Activated CD4-positive, alpha-beta T cell treated with anti-CD3 and anti-CD28 coated beads for 36 hours (primary cell): ENCODE results near the gene ISCU. TPM values are rescaled to one million over a fixed set of nuclear protein-coding genes. Genes with fewer than 3 reads are reported as not detected.

Experiments
- ATAC-seq: fragments of 200-7000 bp; cut with Tn5 transposase; one replicate; pipeline ENCODE4 v1.10.0; 2021; ENCODE audit warnings: mild to moderate bottlenecking, moderate library complexity
- CTCF ChIA-PET: fragments of 350-600 bp; sonication (Branson Sonifier 250); formaldehyde crosslinking; loops from one replicate; lab custom pipeline; 2021; ENCODE audit warnings: antibody characterized with exemption; lab: Charles Lee
- POLR2A ChIA-PET: fragments of 350-600 bp; sonication (Branson Sonifier 250); formaldehyde crosslinking; loops from one replicate; lab custom pipeline; 2021; ENCODE audit warnings: antibody characterized with exemption, inconsistent platforms; lab: Charles Lee
- DNase-seq: peaks from one replicate; pipeline ENCODE4 v3.0.0-alpha.2; 2020
- H3K27ac Mint-ChIP-seq: one replicate; pipeline ENCODE4 v1.8.0; 2021; ENCODE audit warnings: mixed read lengths
- H3K27me3 Mint-ChIP-seq: one replicate; pipeline ENCODE4 v1.8.0; 2021; ENCODE audit warnings: mixed read lengths
- H3K36me3 Mint-ChIP-seq: one replicate; pipeline ENCODE4 v1.8.0; 2021; ENCODE audit warnings: low read depth, mixed read lengths
- H3K4me1 Mint-ChIP-seq: one replicate; pipeline ENCODE4 v1.8.0; 2021; ENCODE audit warnings: mixed read lengths
- H3K4me3 Mint-ChIP-seq: one replicate; pipeline ENCODE4 v1.8.0; 2021; ENCODE audit warnings: mild to moderate bottlenecking, moderate library complexity, mixed read lengths
- H3K9me3 Mint-ChIP-seq: one replicate; pipeline ENCODE4 v1.8.0; 2021; ENCODE audit warnings: low read depth, mixed read lengths
- intact Hi-C, 2 experiments: fragments of 100-400 bp; cut with DNase I in 1 of 2; cut with micrococcal nuclease in 1 of 2; formaldehyde crosslinking; loops; one replicate each; pipeline versions ENCODE4 v1.14.2 to v1.15.1; 2022 to 2024; cut with DNase I, micrococcal nuclease
- total RNA-seq, 2 experiments: library from RNA; stranded (reverse); gene quantifications; one replicate each; pipeline ENCODE4 v1.2.3, GENCODE V29; 2021

Gene ISCU
- total RNA-seq, 2 experiments from 2014 or later, result 67.3 to 83.8 TPM

DNA sequence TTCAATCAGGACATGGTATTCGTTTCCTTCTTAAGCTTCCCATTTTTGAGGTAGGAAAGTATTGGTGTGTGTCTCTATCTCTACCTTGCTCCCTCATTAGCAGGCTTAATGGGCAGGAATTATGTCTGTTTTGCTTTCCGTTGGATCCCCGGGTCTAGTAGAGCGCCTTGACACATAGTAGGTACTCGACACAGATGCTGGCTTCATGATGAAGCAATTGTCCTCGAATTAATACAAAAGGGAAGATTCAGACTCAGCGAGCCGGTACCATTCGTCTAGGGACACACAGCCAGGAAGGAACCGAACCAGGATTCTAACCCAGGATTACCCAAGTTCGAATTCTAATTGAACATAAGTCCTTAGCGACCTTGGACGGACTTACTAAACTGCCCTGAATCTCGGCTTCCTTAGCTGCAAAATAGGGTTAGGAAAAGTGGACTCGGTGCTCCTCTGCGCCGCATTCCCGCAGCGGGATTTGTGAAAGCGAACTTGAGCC is 496 bp upstream of the ISCU start:
- H3K27ac Mint-ChIP-seq, result peak overlapping the region; percentile 100
- peaks cover 44% of the 10 kb centered on the region for H3K36me3 Mint-ChIP-seq
- H3K27me3 Mint-ChIP-seq, result no peaks in the 10 kb centered on the region
- ChIA-PET CTCF (interaction anchor here (0.6 to 12.8 kb wide), 10 partner anchors 9 to 915 kb away, joined by 3 to 270 read pairs (median 5); partner anchors contain the start of genes KCTD10, SELPLG and UBE3B), POLR2A (interaction anchor here (0.6 to 1.7 kb wide), 8 partner anchors 11 to 803 kb away, joined by 3 to 7 read pairs (median 4); no protein-coding TSS in a partner anchor)
- ATAC-seq (no peak), DNase-seq (no peak)
- peak overlapping the region; percentile 100 for H3K4me3 Mint-ChIP-seq
- peaks cover 48% of the 10 kb centered on the region for H3K4me1 Mint-ChIP-seq
- intact Hi-C loops, result loop anchor here (1.0 to 10.0 kb wide), 23 partner anchors 47 to 1470 kb away; partner anchors contain the start of genes CORO1C (in 2 of the 2), FICD (in 2 of the 2), MMAB (in 2 of the 2) and MVK (in 2 of the 2)
- no peaks in the 10 kb centered on the region for H3K9me3 Mint-ChIP-seq

DNA sequence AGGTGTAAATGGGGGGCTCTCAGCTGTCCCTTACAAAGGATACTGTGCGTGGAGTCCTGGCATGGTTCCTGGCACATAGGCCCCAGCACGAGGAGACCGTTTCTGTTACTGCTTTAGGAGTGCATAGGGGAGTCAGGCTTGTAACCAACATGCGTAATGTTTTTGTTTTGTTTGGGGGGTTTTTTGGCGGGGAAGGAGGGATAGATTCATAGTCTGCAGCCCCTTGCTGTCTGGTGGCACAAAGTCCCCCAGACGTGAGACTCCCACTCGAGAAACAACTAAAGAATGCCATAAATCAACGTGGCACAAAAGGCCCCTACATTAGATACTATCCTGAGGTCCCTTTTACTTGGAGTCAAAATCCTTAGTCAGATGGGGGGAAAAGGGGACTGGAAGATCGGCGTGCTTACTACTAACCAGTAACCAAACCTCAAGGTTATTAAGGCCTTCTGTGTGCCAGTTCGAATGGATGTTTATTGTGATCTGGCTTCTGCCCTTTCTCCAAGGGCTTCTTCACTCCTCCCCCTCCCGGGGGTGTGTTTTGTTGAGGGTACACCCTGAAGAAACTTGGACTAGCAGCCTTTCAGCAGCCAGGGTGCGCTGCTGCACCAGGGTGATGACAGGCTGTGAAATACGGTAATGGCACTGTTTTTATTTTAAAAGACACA is 874 bp downstream of the ISCU start:
- peak overlapping the region; percentile 93 for H3K27ac Mint-ChIP-seq
- DNase-seq, result peak; percentile 93
- CTCF ChIA-PET, result interaction anchor here (0.7 to 12.8 kb wide), 10 partner anchors 56 to 538 kb away, joined by 3 to 270 read pairs (median 4); no protein-coding TSS in a partner anchor
- peaks cover 50% of the 10 kb centered on the region for H3K4me1 Mint-ChIP-seq
- POLR2A ChIA-PET, result interaction anchor here (0.5 to 1.7 kb wide), 4 partner anchors 54 to 126 kb away, joined by 3 to 7 read pairs (median 7); no protein-coding TSS in a partner anchor
- no peaks in the 10 kb centered on the region for H3K9me3 Mint-ChIP-seq
- H3K4me3 Mint-ChIP-seq, result peak overlapping the region; percentile 100
- peak; percentile 60 for ATAC-seq
- H3K27me3 Mint-ChIP-seq, result no peaks in the 10 kb centered on the region
- intact Hi-C loops, result loop anchor here (1.0 to 10.0 kb wide), 19 partner anchors 10 to 1471 kb away; partner anchors contain the start of genes ALKBH2 (in 2 of the 2), CORO1C (in 1 of the 2), CRY1 (in 1 of the 2) and MMAB (in 1 of the 2)
- H3K36me3 Mint-ChIP-seq, result peaks cover 49% of the 10 kb centered on the region

DNA sequence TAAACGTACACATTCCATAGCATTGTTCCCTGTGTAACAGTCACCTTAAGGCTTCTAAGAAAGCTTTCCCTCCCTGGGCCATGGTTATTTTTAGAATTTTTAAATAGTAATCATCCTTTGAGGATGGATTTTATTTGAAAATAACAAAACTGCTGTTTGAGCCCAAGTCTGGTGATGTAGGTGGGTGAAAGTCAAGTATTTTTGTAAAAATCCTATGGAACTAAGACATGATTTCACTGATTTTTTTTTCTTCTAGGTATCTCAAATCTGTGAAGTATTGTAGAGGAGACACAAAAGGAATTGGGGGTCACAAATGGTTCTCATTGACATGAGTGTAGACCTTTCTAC is 1.4 kb downstream of the ISCU start:
- intact Hi-C loops, result loop anchor here (1.0 to 10.0 kb wide), 19 partner anchors 10 to 1471 kb away; partner anchors contain the start of genes ALKBH2 (in 2 of the 2), CORO1C (in 1 of the 2), CRY1 (in 1 of the 2) and MMAB (in 1 of the 2)

DNA sequence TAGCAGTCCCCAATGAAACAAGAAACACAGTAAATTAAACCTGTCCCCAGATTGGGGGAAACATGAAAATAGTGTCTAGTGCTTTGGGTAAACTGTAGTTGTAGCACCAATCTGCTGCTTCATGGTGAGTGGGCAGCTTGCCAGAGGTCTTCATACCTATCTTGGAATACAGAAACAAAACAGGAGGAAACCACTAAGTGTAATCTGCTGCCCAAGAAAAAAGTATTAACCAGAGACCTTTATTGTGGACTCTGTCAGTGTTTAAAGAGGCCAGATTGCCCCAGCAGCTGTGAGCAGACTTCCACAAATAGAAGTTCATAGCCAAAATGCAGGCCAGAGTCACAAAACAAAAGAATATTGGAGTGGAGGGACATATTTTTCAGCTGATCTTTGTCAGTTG is 2.3 kb downstream of the ISCU start:
- ATAC-seq (no peak), DNase-seq (no peak)
- Mint-ChIP-seq H3K36me3 (peaks cover 53% of the 10 kb centered on the region), H3K4me3 (no peak overlapping the region), H3K27ac (no peak overlapping the region), H3K9me3 (no peaks in the 10 kb centered on the region), H3K4me1 (peaks cover 54% of the 10 kb centered on the region), H3K27me3 (no peaks in the 10 kb centered on the region)
- intact Hi-C loops, result loop anchor here (5.0 to 10.0 kb wide), 8 partner anchors 128 to 1472 kb away; partner anchors contain the start of genes CORO1C (in 1 of the 2), CRY1 (in 1 of the 2), MMAB (in 1 of the 2) and MVK (in 1 of the 2)
- CTCF ChIA-PET, result interaction anchor here (0.6 to 12.8 kb wide), 11 partner anchors 8 to 490 kb away, joined by 3 to 270 read pairs (median 3); no protein-coding TSS in a partner anchor
- POLR2A ChIA-PET, result interaction anchor here (0.7 to 1.0 kb wide), 2 partner anchors 53 to 54 kb away, joined by 3 to 4 read pairs; no protein-coding TSS in a partner anchor

More for the DNA sequence above, 1.4 kb downstream of the ISCU start:
- Mint-ChIP-seq H3K36me3 (peaks cover 52% of the 10 kb centered on the region), H3K4me3 (peak overlapping the region; percentile 100), H3K27me3 (no peaks in the 10 kb centered on the region), H3K9me3 (no peaks in the 10 kb centered on the region), H3K27ac (peak overlapping the region; percentile 93), H3K4me1 (peaks cover 52% of the 10 kb centered on the region)
- POLR2A ChIA-PET, result interaction anchor here (0.7 kb wide), 1 partner anchor 71 kb away, joined by 3 read pairs; no protein-coding TSS in a partner anchor
- CTCF ChIA-PET, result interaction anchor here (0.7 to 12.8 kb wide), 11 partner anchors 11 to 537 kb away, joined by 3 to 270 read pairs (median 3); no protein-coding TSS in a partner anchor
- DNase-seq, result no peak
- ATAC-seq, result no peak

DNA sequence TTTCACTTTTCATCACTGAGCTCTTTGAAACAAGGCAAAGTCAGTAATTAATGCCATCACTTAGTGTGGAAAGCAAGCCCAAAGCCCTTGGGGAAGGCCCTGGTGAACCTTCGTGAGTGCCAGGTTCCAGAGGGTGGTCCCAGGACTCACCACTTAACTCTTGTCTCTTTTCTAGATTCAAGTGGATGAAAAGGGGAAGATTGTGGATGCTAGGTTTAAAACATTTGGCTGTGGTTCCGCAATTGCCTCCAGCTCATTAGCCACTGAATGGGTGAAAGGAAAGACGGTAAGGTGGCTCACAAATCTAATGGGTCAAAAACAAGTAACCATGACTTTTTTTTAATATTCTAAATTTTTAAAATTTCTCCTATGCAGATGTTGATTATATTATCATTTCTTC is 2.8 kb downstream of the ISCU start:
- Mint-ChIP-seq H3K27ac (no peak overlapping the region), H3K4me3 (no peak overlapping the region), H3K9me3 (no peaks in the 10 kb centered on the region), H3K27me3 (no peaks in the 10 kb centered on the region), H3K36me3 (peaks cover 49% of the 10 kb centered on the region), H3K4me1 (peaks cover 55% of the 10 kb centered on the region)
- ChIA-PET POLR2A (interaction anchor here (0.7 to 1.0 kb wide), 2 partner anchors 52 to 53 kb away, joined by 3 to 4 read pairs; no protein-coding TSS in a partner anchor), CTCF (interaction anchor here (0.7 to 12.8 kb wide), 6 partner anchors 48 to 238 kb away, joined by 3 to 270 read pairs (median 8); no protein-coding TSS in a partner anchor)
- DNase-seq (no peak), ATAC-seq (no peak)
- intact Hi-C loops, result loop anchor here in 1 of 2 experiments (10.0 kb wide), 1 partner anchor 390 kb away; no protein-coding TSS in a partner anchor

DNA sequence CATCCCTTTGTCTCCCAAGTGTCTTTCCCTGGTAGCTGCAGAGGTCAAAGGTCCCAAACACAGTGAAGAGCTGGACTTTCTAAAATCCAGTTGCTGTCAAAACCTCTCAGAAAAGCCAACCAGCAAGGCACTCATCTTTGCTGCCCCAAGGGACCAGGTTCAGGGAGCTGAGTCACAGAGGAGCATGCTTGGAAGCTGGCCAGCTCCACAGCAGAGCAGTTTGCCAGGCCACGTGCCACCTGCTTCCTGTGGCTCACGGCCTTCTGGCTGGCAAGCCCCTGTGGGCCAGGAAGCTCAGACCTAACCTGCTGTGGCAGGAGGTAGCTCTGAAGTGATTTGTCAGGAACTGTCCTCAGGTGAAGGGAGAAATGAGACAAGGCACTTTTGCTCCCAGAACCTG is 3.6 kb downstream of the ISCU start:
- H3K36me3 Mint-ChIP-seq, result peaks cover 49% of the 10 kb centered on the region
- H3K4me3 Mint-ChIP-seq, result no peak overlapping the region
- H3K9me3 Mint-ChIP-seq, result no peaks in the 10 kb centered on the region
- ChIA-PET POLR2A (interaction anchor here (0.5 kb wide), 1 partner anchor 129 kb away, joined by 3 read pairs; no protein-coding TSS in a partner anchor), CTCF (interaction anchor here (0.6 to 12.8 kb wide), 7 partner anchors 19 to 238 kb away, joined by 3 to 270 read pairs (median 7); no protein-coding TSS in a partner anchor)
- no peak for ATAC-seq
- no peaks in the 10 kb centered on the region for H3K27me3 Mint-ChIP-seq
- H3K27ac Mint-ChIP-seq, result peak overlapping the region; percentile 59
- intact Hi-C loops, result loop anchor here in 1 of 2 experiments (10.0 kb wide), 1 partner anchor 389 kb away; no protein-coding TSS in a partner anchor
- peak; percentile 84 for DNase-seq
- H3K4me1 Mint-ChIP-seq, result peaks cover 63% of the 10 kb centered on the region

DNA sequence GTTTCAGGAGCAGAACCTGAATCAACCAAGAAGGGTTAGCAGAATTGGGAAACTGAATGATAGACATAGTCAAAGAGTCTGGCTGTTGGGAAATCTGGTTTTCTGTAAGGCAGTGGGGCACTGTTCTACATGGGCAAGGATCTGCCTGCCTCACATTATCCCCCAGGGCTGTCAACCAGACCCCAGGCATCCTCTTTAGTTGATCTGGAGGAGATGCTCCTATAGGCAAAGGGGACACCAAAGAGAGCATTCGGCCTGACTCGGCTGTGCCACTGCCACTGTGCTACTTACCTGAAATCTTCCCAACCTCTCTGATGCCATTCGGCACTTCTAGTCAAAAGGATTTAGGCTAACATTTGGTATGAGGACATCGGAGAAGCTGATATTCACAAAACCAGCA is 4.1 kb downstream of the ISCU start:
- ChIA-PET POLR2A (interaction anchor here (0.5 kb wide), 1 partner anchor 128 kb away, joined by 3 read pairs; no protein-coding TSS in a partner anchor), CTCF (interaction anchor here (0.6 to 12.8 kb wide), 6 partner anchors 20 to 237 kb away, joined by 3 to 270 read pairs (median 8); no protein-coding TSS in a partner anchor)
- DNase-seq (no peak), ATAC-seq (no peak)
- Mint-ChIP-seq H3K27ac (peak overlapping the region; percentile 39), H3K36me3 (peaks cover 49% of the 10 kb centered on the region), H3K9me3 (no peaks in the 10 kb centered on the region), H3K4me3 (no peak overlapping the region), H3K27me3 (no peaks in the 10 kb centered on the region), H3K4me1 (peaks cover 65% of the 10 kb centered on the region)
- intact Hi-C loops, result loop anchor here in 1 of 2 experiments (10.0 kb wide), 1 partner anchor 388 kb away; no protein-coding TSS in a partner anchor

DNA sequence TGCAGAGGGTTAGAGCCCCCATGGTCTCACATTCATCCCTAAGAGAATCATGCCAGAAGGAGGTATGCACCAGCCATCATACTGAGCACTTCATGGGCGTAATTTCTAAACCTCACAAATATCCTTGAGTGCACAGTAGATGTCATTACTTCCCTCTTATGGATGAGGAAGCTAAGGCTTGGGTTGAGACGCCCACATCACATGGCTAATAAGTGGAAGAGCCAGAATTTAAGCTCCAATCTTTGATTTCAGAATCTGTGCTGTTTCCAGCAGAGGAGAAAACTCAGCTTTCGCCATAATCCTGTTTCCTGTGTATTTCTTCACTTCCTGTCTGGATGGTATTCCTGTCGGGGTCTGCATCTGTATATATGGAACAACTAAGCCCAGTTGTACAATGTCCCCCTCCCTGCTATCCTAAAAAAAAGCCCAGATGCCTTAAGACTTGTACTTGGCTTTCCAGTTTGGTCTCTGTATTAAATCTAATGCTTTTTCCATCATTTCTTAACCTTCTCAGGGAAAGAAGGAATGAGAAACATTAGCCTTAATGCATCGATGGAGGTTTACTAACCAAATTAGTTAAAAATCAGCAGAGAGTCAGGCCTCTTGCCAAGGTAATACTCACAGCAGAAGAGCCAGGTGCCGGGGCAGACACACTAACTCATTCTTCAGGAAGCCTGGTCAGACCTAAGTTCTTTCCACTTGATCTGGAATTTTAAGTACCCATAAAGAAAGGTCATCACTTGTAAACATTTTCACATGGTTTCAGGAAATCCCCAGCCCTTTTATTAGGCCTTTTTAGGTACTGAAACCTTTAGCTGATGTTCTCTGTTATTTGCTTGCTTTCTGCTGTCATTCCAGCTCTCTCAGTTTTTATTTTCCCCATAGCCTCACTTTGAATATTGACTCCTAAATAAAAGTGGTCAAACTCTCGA is 5.3 kb downstream of the ISCU start:
- Mint-ChIP-seq H3K4me3 (no peak overlapping the region), H3K27me3 (no peaks in the 10 kb centered on the region), H3K36me3 (peaks cover 49% of the 10 kb centered on the region), H3K4me1 (peaks cover 75% of the 10 kb centered on the region), H3K27ac (peak overlapping the region; percentile 89), H3K9me3 (no peaks in the 10 kb centered on the region)
- DNase-seq, result no peak
- intact Hi-C loops, result loop anchor here in 1 of 2 experiments (1.0 to 10.0 kb wide), 2 partner anchors 50 to 387 kb away; no protein-coding TSS in a partner anchor
- ChIA-PET CTCF (interaction anchor here (0.7 to 12.8 kb wide), 12 partner anchors 45 to 383 kb away, joined by 3 to 270 read pairs (median 4); partner anchors contain the start of gene SELPLG), POLR2A (interaction anchor here (1.2 to 1.4 kb wide), 4 partner anchors 8 to 66 kb away, joined by 3 to 10 read pairs (median 6); partner anchors contain the start of gene SELPLG)
- no peak for ATAC-seq

DNA sequence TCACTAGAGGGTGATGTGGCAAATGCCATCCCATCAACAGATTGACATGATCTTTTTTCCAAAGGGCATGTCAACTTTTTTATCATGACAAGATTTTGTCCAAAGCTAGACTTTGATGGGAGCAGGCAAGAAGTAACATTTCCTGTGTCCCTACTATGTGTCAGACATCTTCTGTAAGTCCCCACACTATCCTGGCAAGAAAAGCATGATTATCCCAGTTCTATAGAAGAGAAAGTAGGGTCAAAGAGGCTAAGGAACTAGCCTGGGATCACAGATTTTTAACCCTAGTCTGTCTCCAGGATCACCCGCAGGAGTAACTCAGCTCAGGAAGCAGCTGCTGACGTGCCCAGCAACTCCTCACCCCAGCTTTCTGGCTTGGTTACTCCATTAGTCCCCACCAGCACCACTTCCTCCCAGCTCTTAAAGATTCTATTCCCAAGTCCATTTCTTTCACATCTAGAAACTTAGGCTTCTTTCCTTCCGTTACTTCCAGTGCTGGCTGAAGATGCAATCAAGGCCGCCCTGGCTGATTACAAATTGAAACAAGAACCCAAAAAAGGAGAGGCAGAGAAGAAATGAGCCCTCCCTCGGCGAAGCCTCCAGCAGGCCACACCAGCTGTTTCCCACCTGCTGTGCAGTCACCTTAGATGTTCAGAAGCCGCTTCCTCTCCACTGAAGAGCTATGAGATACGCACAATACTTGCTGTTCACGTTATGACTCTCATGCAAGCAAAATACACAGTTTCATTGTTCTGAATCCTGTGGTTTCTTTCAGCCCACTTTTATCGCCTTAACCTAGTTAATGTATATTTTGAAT is 6.2 kb downstream of the ISCU start:
- ChIA-PET CTCF (interaction anchor here (0.7 to 12.8 kb wide), 13 partner anchors 10 to 382 kb away, joined by 3 to 270 read pairs (median 4); partner anchors contain the start of gene SELPLG), POLR2A (interaction anchor here (0.6 to 1.4 kb wide), 7 partner anchors 9 to 67 kb away, joined by 3 to 10 read pairs (median 4); partner anchors contain the start of gene SELPLG)
- H3K4me3 Mint-ChIP-seq, result peak overlapping the region; percentile 29

More for the DNA sequence above, 6.2 kb downstream of the ISCU start:
- H3K27me3 Mint-ChIP-seq, result no peaks in the 10 kb centered on the region
- DNase-seq (peak; percentile 86), ATAC-seq (peak; percentile 87)
- peaks cover 84% of the 10 kb centered on the region for H3K4me1 Mint-ChIP-seq
- peak overlapping the region; percentile 89 for H3K27ac Mint-ChIP-seq
- intact Hi-C loops, result loop anchor here (1.0 to 10.0 kb wide), 4 partner anchors 49 to 386 kb away; no protein-coding TSS in a partner anchor
- peaks cover 49% of the 10 kb centered on the region for H3K36me3 Mint-ChIP-seq
- H3K9me3 Mint-ChIP-seq, result no peaks in the 10 kb centered on the region
